Measurements from ENCODE around the gene AKAP8L.

The AKAP8L gene

GRCh38 chr19:15456871-15457700 lies 38.3 kb upstream of the AKAP8L start:
- TF ChIP-seq POLR2A (IDR thresholded peaks at IDR 0.05; ENCODE audit: low read depth, low read length): no peak
- TF ChIP-seq PAX5 (IDR thresholded peaks at IDR 0.05; ENCODE audit: insufficient read depth, low read length, severe bottlenecking): no peak
- TF ChIP-seq POLR2AphosphoS5 (IDR thresholded peaks at IDR 0.05; ENCODE audit: low read depth, low read length): no peak
- no peak for TF ChIP-seq SPI1 (IDR thresholded peaks at IDR 0.05; ENCODE audit: low read depth, low read length)
- no peak for TF ChIP-seq POU2F2 (IDR thresholded peaks at IDR 0.05; ENCODE audit: low read depth, low read length)
- no peak for TF ChIP-seq TAF1 (IDR thresholded peaks at IDR 0.05; ENCODE audit: low read depth, low read length)
- FAIRE-seq (no peak), DNase-seq (ENCODE audit: insufficient read length, low spot score) (no peak)

GRCh38 chr19:15456441-15456840 lies 37.7 kb upstream of the AKAP8L start:
- DNase-seq (ENCODE audit: insufficient read length, low spot score) (no peak), FAIRE-seq (no peak)
- no peak for TF ChIP-seq SPI1 (IDR thresholded peaks at IDR 0.05; ENCODE audit: low read depth, low read length)
- no peak for TF ChIP-seq TAF1 (IDR thresholded peaks at IDR 0.05; ENCODE audit: low read depth, low read length)
- TF ChIP-seq POU2F2 (IDR thresholded peaks at IDR 0.05; ENCODE audit: low read depth, low read length): no peak
- no peak for TF ChIP-seq PAX5 (IDR thresholded peaks at IDR 0.05; ENCODE audit: insufficient read depth, low read length, severe bottlenecking)
- no peak for TF ChIP-seq POLR2AphosphoS5 (IDR thresholded peaks at IDR 0.05; ENCODE audit: low read depth, low read length)
- no peak for TF ChIP-seq POLR2A (IDR thresholded peaks at IDR 0.05; ENCODE audit: low read depth, low read length)

- FAIRE-seq: no peak
- TF ChIP-seq POLR2AphosphoS5 (IDR thresholded peaks at IDR 0.05; ENCODE audit: low read depth, low read length): no peak
- no peak for TF ChIP-seq POU2F2 (IDR thresholded peaks at IDR 0.05; ENCODE audit: low read depth, low read length)
- TF ChIP-seq PAX5 (IDR thresholded peaks at IDR 0.05; ENCODE audit: insufficient read depth, low read length, severe bottlenecking): no peak
- no peak for TF ChIP-seq POLR2A (IDR thresholded peaks at IDR 0.05; ENCODE audit: low read depth, low read length)
- no peak for TF ChIP-seq SPI1 (IDR thresholded peaks at IDR 0.05; ENCODE audit: low read depth, low read length)
- DNase-seq (ENCODE audit: insufficient read length, low spot score): no peak
Observed at GRCh38 chr19:15455996-15456395, 37.2 kb upstream of the AKAP8L start.

- DNase-seq (ENCODE audit: insufficient read length, low spot score): no peak
- FAIRE-seq: no peak
- TF ChIP-seq POU2F2 (IDR thresholded peaks at IDR 0.05; ENCODE audit: low read depth, low read length): no peak
Observed at GRCh38 chr19:15453906-15454860, 35.4 kb upstream of the AKAP8L start.

GRCh38 chr19:15453091-15453578 lies 34.3 kb upstream of the AKAP8L start:
- no peak for FAIRE-seq
- TF ChIP-seq POLR2AphosphoS5 (IDR thresholded peaks at IDR 0.05; ENCODE audit: low read depth, low read length): no peak
- TF ChIP-seq SPI1 (IDR thresholded peaks at IDR 0.05; ENCODE audit: low read depth, low read length): no peak
- no peak for TF ChIP-seq PAX5 (IDR thresholded peaks at IDR 0.05; ENCODE audit: insufficient read depth, low read length, severe bottlenecking)
- no peak for TF ChIP-seq POU2F2 (IDR thresholded peaks at IDR 0.05; ENCODE audit: low read depth, low read length)
- DNase-seq (ENCODE audit: insufficient read length, low spot score): no peak

- DNase-seq (ENCODE audit: insufficient read length, low spot score) (peak; percentile 61), FAIRE-seq (no peak)
- no peak for TF ChIP-seq SPI1 (IDR thresholded peaks at IDR 0.05; ENCODE audit: low read depth, low read length)
- no peak for TF ChIP-seq POLR2A (IDR thresholded peaks at IDR 0.05; ENCODE audit: low read depth, low read length)
- no peak for TF ChIP-seq POU2F2 (IDR thresholded peaks at IDR 0.05; ENCODE audit: low read depth, low read length)
- TF ChIP-seq TAF1 (IDR thresholded peaks at IDR 0.05; ENCODE audit: low read depth, low read length): no peak
- TF ChIP-seq POLR2AphosphoS5 (IDR thresholded peaks at IDR 0.05; ENCODE audit: low read depth, low read length): no peak
- no peak for TF ChIP-seq PAX5 (IDR thresholded peaks at IDR 0.05; ENCODE audit: insufficient read depth, low read length, severe bottlenecking)
Observed at GRCh38 chr19:15452111-15453047, 33.6 kb upstream of the AKAP8L start.

GRCh38 chr19:15450528-15450890 lies 31.7 kb upstream of the AKAP8L start:
- TF ChIP-seq POLR2A (IDR thresholded peaks at IDR 0.05; ENCODE audit: low read depth, low read length): no peak
- TF ChIP-seq SPI1 (IDR thresholded peaks at IDR 0.05; ENCODE audit: low read depth, low read length): peak; percentile 48; the same call in 1 of the 2 replicates
- no peak for TF ChIP-seq POU2F2 (IDR thresholded peaks at IDR 0.05; ENCODE audit: low read depth, low read length)
- no peak for TF ChIP-seq TAF1 (IDR thresholded peaks at IDR 0.05; ENCODE audit: low read depth, low read length)
- TF ChIP-seq POLR2AphosphoS5 (IDR thresholded peaks at IDR 0.05; ENCODE audit: low read depth, low read length): no peak
- no peak for FAIRE-seq
- no peak for DNase-seq (ENCODE audit: insufficient read length, low spot score)

- DNase-seq (ENCODE audit: insufficient read length, low spot score): peak; percentile 97
- peak; percentile 81 for FAIRE-seq
- TF ChIP-seq POLR2AphosphoS5 (IDR thresholded peaks at IDR 0.05; ENCODE audit: low read depth, low read length) (peak; percentile 31; the same call in 1 of the 2 replicates), POLR2A (IDR thresholded peaks at IDR 0.05; ENCODE audit: low read depth, low read length) (no peak), SPI1 (IDR thresholded peaks at IDR 0.05; ENCODE audit: low read depth, low read length) (no peak), POU2F2 (IDR thresholded peaks at IDR 0.05; ENCODE audit: low read depth, low read length) (0 out of 2 replicates have a peak, but pooled peaks have one; percentile 24), TAF1 (IDR thresholded peaks at IDR 0.05; ENCODE audit: low read depth, low read length) (no peak), PAX5 (IDR thresholded peaks at IDR 0.05; ENCODE audit: insufficient read depth, low read length, severe bottlenecking) (no peak)
Observed at GRCh38 chr19:15449620-15450527, 31.1 kb upstream of the AKAP8L start, which contains the start of gene WIZ. TSS of gene WIZ (minus strand) at chr19:15449956. CDS start at chr19:15448307, 1,649 bp downstream.

Data from GM12891 (cell line).